DND-41 (cell line): ENCODE measurements around the gene DMC1.
"Not testable (repeated sequence)": the region's sequence is repeated elsewhere in the genome, so short reads cannot be mapped to it uniquely, and the experiment has no call there.

Experiments
- ATAC-seq: fragments of 200-7000 bp; cut with Tn5 transposase; 3 replicates; pipeline ENCODE4 v1.9.1; 2021; ENCODE audit warnings: low read depth; ENCODE audit not compliant: insufficient read depth
- DNase-seq: peaks from one replicate; pipeline ENCODE4 v3.0.0-alpha.2; 2020
- H2AFZ ChIP-seq: 2 replicates; pipeline ENCODE4 v1.6.0; 2012; ENCODE audit warnings: low read depth, low read length
- H3K27ac ChIP-seq: 2 replicates; pipeline ENCODE4 v1.5.1; 2012; ENCODE audit warnings: low read length, inconsistent platforms
- H3K27me3 ChIP-seq: fragments of 200-600 bp; sonication (generic); 2 replicates; pipeline ENCODE4 v1.6.0; 2012; ENCODE audit warnings: low read length, mild to moderate bottlenecking, inconsistent platforms; ENCODE audit not compliant: insufficient read depth, poor library complexity
- H3K36me3 ChIP-seq: 2 replicates; pipeline ENCODE4 v1.5.1; 2012; ENCODE audit warnings: low read length, inconsistent platforms; ENCODE audit not compliant: insufficient read depth
- H3K4me1 ChIP-seq: 2 replicates; pipeline ENCODE4 v1.5.1; 2012; ENCODE audit warnings: mild to moderate bottlenecking, low read length; ENCODE audit not compliant: insufficient read depth
- H3K4me2 ChIP-seq: 2 replicates; pipeline ENCODE4 v1.6.0; 2012; ENCODE audit warnings: mild to moderate bottlenecking, moderate library complexity, low read length, inconsistent platforms; ENCODE audit not compliant: insufficient read depth
- H3K4me3 ChIP-seq, 2 experiments: fragments of 200-600 bp in 1 of 2; shearing (Covaris generic) in 1 of 2; 2 replicates each; pipeline ENCODE4 v1.5.1; 2012 to 2016; ENCODE audit warnings: inconsistent platforms in 2 of 2, low read length in 2 of 2, mild to moderate bottlenecking in 2 of 2, low read depth in 1 of 2, moderate library complexity in 1 of 2
- H3K79me2 ChIP-seq: 2 replicates; pipeline ENCODE4 v1.6.0; 2012; ENCODE audit warnings: low read length, inconsistent platforms; ENCODE audit not compliant: insufficient read depth
- H3K9ac ChIP-seq: 2 replicates; pipeline ENCODE4 v1.6.0; 2012; ENCODE audit warnings: low read depth, mild to moderate bottlenecking, inconsistent platforms, low read length, moderate library complexity
- H3K9me3 ChIP-seq: 2 replicates; pipeline ENCODE4 v1.5.1; 2012; ENCODE audit warnings: low read length, moderate library complexity, mild to moderate bottlenecking, inconsistent platforms; ENCODE audit not compliant: insufficient read depth, severe bottlenecking
- H4K20me1 ChIP-seq: 2 replicates; pipeline ENCODE4 v1.6.0; 2012; ENCODE audit warnings: low read length; ENCODE audit not compliant: insufficient read depth
- CTCF ChIP-seq: IDR thresholded peaks from 2 replicates; pipeline ENCODE4 v1.5.1; 2012; ENCODE audit warnings: borderline replicate concordance, low read length, moderate library complexity, mild to moderate bottlenecking; ENCODE audit not compliant: poor library complexity, severe bottlenecking; ENCODE audit errors: extremely low read depth
- EZH2 ChIP-seq: IDR thresholded peaks from 3 replicates; pipeline ENCODE4 v1.6.1; 2012; ENCODE audit warnings: borderline replicate concordance, low read depth, mild to moderate bottlenecking, moderate library complexity, low read length, inconsistent platforms; ENCODE audit not compliant: severe bottlenecking

DMC1 gene

GRCh38 chr22:38602166-38602565, 32.2 kb upstream of the DMC1 start:
- ATAC-seq (no peak), DNase-seq (no peak)
- Histone ChIP-seq H3K9me3 (no peaks in the 10 kb centered on the region), H3K27me3 (no peaks in the 10 kb centered on the region), H3K79me2 (no peaks in the 10 kb centered on the region), H3K4me2 (no peak overlapping the region), H3K4me3 (no peak overlapping the region), H3K36me3 (no peaks in the 10 kb centered on the region), H3K9ac (no peak overlapping the region), H4K20me1 (no peaks in the 10 kb centered on the region), H3K27ac (no peak overlapping the region), H3K4me1 (no peaks in the 10 kb centered on the region), H2AFZ (no peak overlapping the region)
- TF ChIP-seq CTCF: no peak
- TF ChIP-seq EZH2: no peak

GRCh38 chr22:38601221-38601764, 31.3 kb upstream of the DMC1 start:
- H3K36me3 ChIP-seq: no peaks in the 10 kb centered on the region
- H3K4me1 ChIP-seq: no peaks in the 10 kb centered on the region
- ATAC-seq: no peak
- no peak for TF ChIP-seq CTCF
- no peak for TF ChIP-seq EZH2
- no peaks in the 10 kb centered on the region for H4K20me1 ChIP-seq
- H3K9ac ChIP-seq: no peak overlapping the region
- no peak overlapping the region for H3K4me3 ChIP-seq
- H2AFZ ChIP-seq: no peak overlapping the region
- no peaks in the 10 kb centered on the region for H3K9me3 ChIP-seq
- H3K79me2 ChIP-seq: no peaks in the 10 kb centered on the region
- no peak for DNase-seq
- no peak overlapping the region for H3K27ac ChIP-seq
- H3K4me2 ChIP-seq: no peak overlapping the region
- no peaks in the 10 kb centered on the region for H3K27me3 ChIP-seq

- H3K27ac ChIP-seq: no peak overlapping the region
- TF ChIP-seq EZH2 (no peak), CTCF (no peak)
- H3K36me3 ChIP-seq: no peaks in the 10 kb centered on the region
- H3K27me3 ChIP-seq: no peaks in the 10 kb centered on the region
- H3K79me2 ChIP-seq: no peaks in the 10 kb centered on the region
- no peak overlapping the region for H3K4me2 ChIP-seq
- H3K4me3 ChIP-seq: no peak overlapping the region
- H4K20me1 ChIP-seq: no peaks in the 10 kb centered on the region
- H3K9ac ChIP-seq: no peak overlapping the region
- H3K4me1 ChIP-seq: no peaks in the 10 kb centered on the region
- ATAC-seq (no peak), DNase-seq (no peak)
- H2AFZ ChIP-seq: no peak overlapping the region
- H3K9me3 ChIP-seq: no peaks in the 10 kb centered on the region
Measured at GRCh38 chr22:38599466-38599865, 29.5 kb upstream of the DMC1 start.

- H3K9ac ChIP-seq, H3K27me3 ChIP-seq, H3K4me1 ChIP-seq, H4K20me1 ChIP-seq, H3K79me2 ChIP-seq, H3K9me3 ChIP-seq, ATAC-seq, H3K27ac ChIP-seq, H3K4me3 ChIP-seq, DNase-seq, H2AFZ ChIP-seq, H3K36me3 ChIP-seq, H3K4me2 ChIP-seq: not testable (repeated sequence)
Measured at GRCh38 chr22:38582923-38583322, 12.9 kb upstream of the DMC1 start.
